Tibial nerve (tissue), 4 donors: ENCODE measurements around the gene LBP. TPM values are rescaled to one million over a fixed set of nuclear protein-coding genes. Genes with fewer than 3 reads are reported as not detected.

ENCODE experiments used
- DNase-seq, 2 donors: peaks; one replicate each; pipeline ENCODE4 v3.0.0-alpha.2; 2019; ENCODE audit warnings: low spot score in 2 of 2
- H3K27ac ChIP-seq, 4 donors: fragments of 200-600 bp; sonication (generic) in 3 of 4; one replicate each; pipeline ENCODE4 v1.5.1; 2017 to 2019; ENCODE audit warnings: mild to moderate bottlenecking in 1 of 4
- H3K27me3 ChIP-seq, 2 donors: fragments of 200-600 bp; sonication (generic) in 1 of 2; one replicate each; pipeline versions ENCODE4 v1.5.1 to v1.6.0; 2017 to 2019
- H3K36me3 ChIP-seq, 3 donors: fragments of 200-600 bp; sonication (generic); one replicate each; pipeline ENCODE4 v1.5.1; 2018 to 2019
- H3K4me1 ChIP-seq, 4 donors: fragments of 200-600 bp; sonication (generic) in 3 of 4; one replicate each; pipeline ENCODE4 v1.5.1; 2017 to 2019
- H3K4me3 ChIP-seq, 4 donors: fragments of 200-600 bp; sonication (generic) in 3 of 4; one replicate each; pipeline ENCODE4 v1.5.1; 2017 to 2019; ENCODE audit warnings: mild to moderate bottlenecking in 1 of 4, moderate library complexity in 1 of 4
- H3K9me3 ChIP-seq, 4 donors: fragments of 200-600 bp; sonication (generic) in 3 of 4; one replicate each; pipeline ENCODE4 v1.5.1; 2017 to 2019
- CTCF ChIP-seq, 5 experiments: fragments of 200-600 bp in 3 of 5; fragments of 450-650 bp in 2 of 5; sonication (generic) in 3 of 5; IDR thresholded peaks; one replicate each; pipeline ENCODE4 v1.5.1; 2016 to 2019; ENCODE audit warnings: antibody characterized with exemption in 5 of 5, mild to moderate bottlenecking in 3 of 5, moderate library complexity in 2 of 5
- EP300 ChIP-seq, 2 donors: sonication (generic); formaldehyde crosslinking; IDR thresholded peaks; one replicate each; pipeline ENCODE4 v1.6.1; 2017; ENCODE audit warnings: antibody characterized with exemption in 2 of 2, mild to moderate bottlenecking in 1 of 2
- POLR2A ChIP-seq, 2 donors: fragments of 450-650 bp; IDR thresholded peaks; one replicate each; pipeline ENCODE4 v1.6.1; 2017; ENCODE audit warnings: antibody characterized with exemption in 2 of 2, mild to moderate bottlenecking in 2 of 2, moderate library complexity in 2 of 2
- WGBS, 2 donors: methylation state at CpG; one replicate each; pipeline ENCODE4 v1.1.5; 2018; 5-methylcytosine and 5-hydroxymethylcytosine counted together
- total RNA-seq, 4 donors: library from RNA; depleted of rRNA; stranded (reverse); fragments of >200 nt; gene quantifications; one replicate each; pipeline ENCODE4 v1.1.0, GENCODE V29; 2016

LBP gene
- total RNA-seq, 4 donors from 2014 or later: 2.2 to 30.0 TPM; not detected in 2

- Histone ChIP-seq H3K36me3 (peaks cover 0 to 64% (median 0%) of the 10 kb centered on the region in 3 donors), H3K4me1 (no peaks in the 10 kb centered on the region), H3K9me3 (no peaks in the 10 kb centered on the region), H3K27me3 (no peaks in the 10 kb centered on the region), H3K4me3 (no peak overlapping the region), H3K27ac (no peak overlapping the region)
- TF ChIP-seq CTCF (IDR thresholded peaks at IDR 0.05): no peak
- TF ChIP-seq EP300 (IDR thresholded peaks at IDR 0.05): no peak
- TF ChIP-seq POLR2A (IDR thresholded peaks at IDR 0.05): no peak
- DNase-seq: no peak
- 67 to 68% methylated on average over 9 of the region's 9 CpGs for WGBS, 2 donors
Measured at GRCh38 chr20:38412877-38413577, 66.7 kb downstream of the LBP start.

- Histone ChIP-seq H3K9me3 (no peaks in the 10 kb centered on the region), H3K27me3 (no peaks in the 10 kb centered on the region), H3K4me1 (no peaks in the 10 kb centered on the region), H3K27ac (no peak overlapping the region), H3K36me3 (peaks cover 0 to 83% (median 0%) of the 10 kb centered on the region in 3 donors), H3K4me3 (no peak overlapping the region)
- TF ChIP-seq POLR2A (IDR thresholded peaks at IDR 0.05): no peak
- TF ChIP-seq CTCF (IDR thresholded peaks at IDR 0.05): no peak
- TF ChIP-seq EP300 (IDR thresholded peaks at IDR 0.05): no peak
- no peak for DNase-seq
- 89 to 90% methylated on average over 14 of the region's 14 CpGs for WGBS, 2 donors
Measured at GRCh38 chr20:38414769-38415450, 68.6 kb downstream of the LBP start.

GRCh38 chr20:38418509-38419204 lies 72.4 kb downstream of the LBP start:
- peaks cover 0 to 94% (median 0%) of the 10 kb centered on the region in 3 donors for H3K36me3 ChIP-seq
- WGBS, 2 donors: 39 to 60% methylated on average over 4 of the region's 4 CpGs
- peak in 1 of 2 donors; percentile 23 for DNase-seq

GRCh38 chr20:38420388-38421085 lies 74.3 kb downstream of the LBP start:
- Histone ChIP-seq H3K4me3 (no peak overlapping the region), H3K36me3 (peaks cover 0 to 94% (median 7%) of the 10 kb centered on the region in 3 donors), H3K4me1 (no peaks in the 10 kb centered on the region), H3K27me3 (no peaks in the 10 kb centered on the region), H3K27ac (no peak overlapping the region), H3K9me3 (no peaks in the 10 kb centered on the region)
- TF ChIP-seq CTCF (IDR thresholded peaks at IDR 0.05) (no peak), EP300 (IDR thresholded peaks at IDR 0.05) (no peak), POLR2A (IDR thresholded peaks at IDR 0.05) (no peak)
- 88 to 89% methylated on average over 9 of the region's 9 CpGs for WGBS, 2 donors
- DNase-seq: no peak

More at GRCh38 chr20:38418509-38419204, 72.4 kb downstream of the LBP start:
- no peaks in the 10 kb centered on the region for H3K27me3 ChIP-seq
- H3K4me3 ChIP-seq: no peak overlapping the region
- H3K27ac ChIP-seq: no peak overlapping the region
- no peaks in the 10 kb centered on the region for H3K4me1 ChIP-seq
- no peaks in the 10 kb centered on the region for H3K9me3 ChIP-seq
- TF ChIP-seq POLR2A (IDR thresholded peaks at IDR 0.05) (no peak), EP300 (IDR thresholded peaks at IDR 0.05) (no peak)

GRCh38 chr20:38421915-38422314 lies 75.6 kb downstream of the LBP start:
- WGBS, 2 donors: 77 to 85% methylated on average over 10 of the region's 10 CpGs
- Histone ChIP-seq H3K27me3 (no peaks in the 10 kb centered on the region), H3K36me3 (peaks cover 0 to 97% (median 18%) of the 10 kb centered on the region in 3 donors), H3K4me1 (no peaks in the 10 kb centered on the region), H3K9me3 (no peaks in the 10 kb centered on the region), H3K4me3 (no peak overlapping the region), H3K27ac (no peak overlapping the region)
- TF ChIP-seq EP300 (IDR thresholded peaks at IDR 0.05) (no peak), CTCF (IDR thresholded peaks at IDR 0.05) (no peak), POLR2A (IDR thresholded peaks at IDR 0.05) (no peak)
- DNase-seq: no peak
